K562 (cell line): Measurements from ENCODE around the gene OR2AT4. TPM values are rescaled to one million over a fixed set of nuclear protein-coding genes. Genes with fewer than 3 reads are reported as not detected.

ENCODE experiments used
- ATAC-seq: fragments of 200-7000 bp; cut with Tn5 transposase; 3 replicates; pipeline ENCODE4 v1.9.1; 2020; ENCODE audit warnings: moderate library complexity
- BruUV-seq: library from RNA; stranded (reverse); fragments of 400-500 nt; replicated peaks from 2 replicates; lab custom pipeline; 2021; lab: Mats Ljungman, UMichigan
- CTCF ChIA-PET: fragments of 300-600 bp; formaldehyde crosslinking; extraction: SDS; loops from one replicate; lab custom pipeline; 2021; ENCODE audit warnings: low intra/inter-chr PET ratio; lab: Yijun Ruan, JAX
- POLR2A ChIA-PET: fragments of 300-600, 350-650 bp; sonication (Branson Sonifier 250); formaldehyde crosslinking; extraction: SDS; loops from one replicate; lab custom pipeline; 2021; ENCODE audit warnings: antibody characterized with exemption, inconsistent platforms; lab: Yijun Ruan, JAX
- DNase-seq, 4 experiments: peaks; one replicate each; pipeline versions ENCODE4 v3.0.0 to v3.0.0-alpha.2; 2011 to 2018; ENCODE audit warnings: low spot score in 3 of 4, mixed read lengths in 3 of 4; ENCODE audit errors: extremely low read depth in 1 of 4
- FAIRE-seq: peaks from 2 replicates; lab custom pipeline; 2011; peaks lifted over from hg19 to GRCh38; lab: Jason Lieb, UNC
- H2AFZ ChIP-seq: 2 replicates; pipeline ENCODE4 v1.6.0; 2011; ENCODE audit warnings: low read depth, low read length, control low read depth, inconsistent platforms
- H3K27ac ChIP-seq: fragments of 200-600 bp; 3 replicates; pipeline ENCODE4 v1.8.0; 2011; ENCODE audit warnings: low read depth, mild to moderate bottlenecking, control low read depth, inconsistent platforms, low read length, moderate library complexity, mixed read lengths; ENCODE audit errors: extremely low read depth
- H3K27me3 ChIP-seq, 2 experiments: fragments of 300-600 bp in 1 of 2; 2 replicates in 1 of 2; 3 replicates in 1 of 2; pipeline versions ENCODE4 v1.6.0 to v1.8.0; 2011; ENCODE audit warnings: inconsistent platforms in 2 of 2, low read length in 2 of 2, mild to moderate bottlenecking in 1 of 2, mixed read lengths in 1 of 2, moderate library complexity in 1 of 2; ENCODE audit not compliant: control insufficient read depth in 2 of 2, insufficient read depth in 2 of 2
- H3K36me3 ChIP-seq: fragments of 300-600 bp; 3 replicates; pipeline ENCODE4 v1.8.0; 2011; ENCODE audit warnings: mild to moderate bottlenecking, low read length, inconsistent platforms; ENCODE audit not compliant: control insufficient read depth, insufficient read depth
- H3K4me1 ChIP-seq, 2 experiments: fragments of 200-600 bp in 1 of 2; replicated peaks in 1 of 2; 2 replicates in 1 of 2; 3 replicates in 1 of 2; pipeline versions ENCODE4 v1.5.1 to v1.8.0; 2011; ENCODE audit warnings: inconsistent platforms in 2 of 2, low read length in 2 of 2, mild to moderate bottlenecking in 1 of 2, mixed read lengths in 1 of 2, moderate library complexity in 1 of 2; ENCODE audit not compliant: control insufficient read depth in 2 of 2, insufficient read depth in 2 of 2
- H3K4me2 ChIP-seq: 2 replicates; pipeline ENCODE4 v1.6.1; 2011; ENCODE audit warnings: low read length, control low read depth, inconsistent platforms, mixed read lengths; ENCODE audit not compliant: insufficient read depth
- H3K4me3 ChIP-seq: fragments of 200-600 bp; sonication (generic), shearing (Covaris generic); 2 replicates; pipeline ENCODE4 v1.5.1; 2016; ENCODE audit warnings: control low read depth, inconsistent platforms
- H3K79me2 ChIP-seq: fragments of 200-600 bp; 3 replicates; pipeline ENCODE4 v1.8.0; 2011; ENCODE audit warnings: low read length, inconsistent platforms; ENCODE audit not compliant: control insufficient read depth, insufficient read depth
- H3K9ac ChIP-seq, 2 experiments: 2 replicates each; pipeline versions ENCODE4 v1.6.0 to v1.6.1; 2011; ENCODE audit warnings: low read depth in 2 of 2, low read length in 2 of 2, control low read depth in 1 of 2, inconsistent platforms in 1 of 2, mild to moderate bottlenecking in 1 of 2, mixed read lengths in 1 of 2; ENCODE audit not compliant: insufficient read depth in 1 of 2
- H3K9me1 ChIP-seq: one replicate; pipeline ENCODE4 v1.6.0; 2011; ENCODE audit warnings: inconsistent platforms, mild to moderate bottlenecking, low read length, moderate library complexity; ENCODE audit not compliant: control insufficient read depth, insufficient read depth
- H3K9me3 ChIP-seq: replicated peaks from 2 replicates; pipeline ENCODE4 v1.5.1; 2011; ENCODE audit warnings: low read depth, low read length, inconsistent platforms; ENCODE audit not compliant: control insufficient read depth, insufficient read depth
- H4K20me1 ChIP-seq: replicated peaks from 2 replicates; pipeline ENCODE4 v1.6.1; 2011; ENCODE audit warnings: low read length, inconsistent platforms, mixed read lengths; ENCODE audit not compliant: control insufficient read depth, insufficient read depth
- ATF3 ChIP-seq, 2 experiments: fragments of 450-650 bp in 1 of 2; sonication (generic) in 1 of 2; formaldehyde crosslinking in 1 of 2; IDR thresholded peaks in 1 of 2; conservative IDR thresholded peaks in 1 of 2; 2 replicates each; pipeline versions ENCODE4 v1.6.1 to v1.8.1; 2016 to 2023; ENCODE audit warnings: mild to moderate bottlenecking in 2 of 2, moderate library complexity in 2 of 2, inconsistent platforms in 1 of 2, missing genetic modification reagents in 1 of 2
- CBFA2T3 ChIP-seq: fragments of 450-650 bp; IDR thresholded peaks from 2 replicates; pipeline ENCODE4 v1.6.1; 2017
- EHMT2 ChIP-seq: fragments of 450-650 bp; IDR thresholded peaks from 2 replicates; pipeline ENCODE4 v1.6.1; 2018; ENCODE audit warnings: antibody characterized with exemption
- EP400 ChIP-seq: fragments of 450-650 bp; IDR thresholded peaks from 2 replicates; pipeline ENCODE4 v1.6.1; 2017; ENCODE audit warnings: antibody characterized with exemption, mild to moderate bottlenecking, moderate library complexity
- KDM5B ChIP-seq: fragments of 200-600 bp; sonication (generic); IDR thresholded peaks from 2 replicates; pipeline ENCODE4 v1.6.1; 2012; ENCODE audit warnings: low read depth, mild to moderate bottlenecking, moderate library complexity, low read length, control low read depth, inconsistent platforms; ENCODE audit not compliant: insufficient replicate concordance
- NR2F6 ChIP-seq: fragments of 450-650 bp; formaldehyde crosslinking; IDR thresholded peaks from 2 replicates; pipeline ENCODE4 v1.4.0; 2020; ENCODE audit warnings: mild to moderate bottlenecking
- TEAD2 ChIP-seq: fragments of 450-650 bp; IDR thresholded peaks from 2 replicates; pipeline ENCODE4 v1.6.1; 2016; ENCODE audit warnings: missing genetic modification characterization, control low read depth, missing compliant biosample characterization
- UBTF ChIP-seq, 2 experiments: IDR thresholded peaks; 2 replicates each; pipeline ENCODE4 v1.6.1; 2012; ENCODE audit warnings: improper control_type of control experiment in 2 of 2, low read depth in 2 of 2, low read length in 2 of 2, borderline replicate concordance in 1 of 2
- USF2 ChIP-seq: sonication (generic); formaldehyde crosslinking; IDR thresholded peaks from 2 replicates; pipeline ENCODE4 v1.5.0; 2020; ENCODE audit warnings: missing genetic modification reagents
- ZBTB17 ChIP-seq: fragments of 450-650 bp; formaldehyde crosslinking; IDR thresholded peaks from 2 replicates; pipeline ENCODE4 v1.4.0; 2020; ENCODE audit warnings: mild to moderate bottlenecking
- ZMIZ1 ChIP-seq, 2 experiments: fragments of 150-350 bp in 1 of 2; IDR thresholded peaks; 2 replicates each; pipeline ENCODE4 v1.6.1; 2012 to 2016; ENCODE audit warnings: low read depth in 2 of 2, low read length in 2 of 2, mild to moderate bottlenecking in 1 of 2, moderate library complexity in 1 of 2
- WGBS: fragments of 100-300 bp; shearing (Covaris generic); methylation state at CpG from one replicate; pipeline ENCODE4 v1.1.6; 2016; ENCODE audit warnings: low coverage, mixed read lengths; ENCODE audit not compliant: insufficient coverage; ENCODE audit errors: missing lambda C conversion rate; 5-methylcytosine and 5-hydroxymethylcytosine counted together
- in situ Hi-C: fragments of 300-500 bp; cut with MboI; formaldehyde crosslinking; loops from 4 replicates; pipeline ENCODE4 v1.15.0; 2018; ENCODE audit warnings: inconsistent platforms, mixed read lengths
- intact Hi-C: fragments of 100-400 bp; cut with micrococcal nuclease; formaldehyde crosslinking; loops from 2 replicates; pipeline ENCODE4 v1.14.2; 2022
- polyA plus RNA-seq, 8 experiments: library from polyadenylated mRNA; depleted of rRNA in 4 of 8; stranded (reverse) in 5 of 8; unstranded in 3 of 8; fragments of >200 nt; fragmentation: Nextera tagmentation in 2 of 8; fragmentation: Illumina TruSeq in 1 of 8; extraction: Ambion mirVana in 2 of 8; extraction: Trizol in 1 of 8; gene quantifications; 2 replicates each; pipeline versions ENCODE4 v1.2.1 to v1.2.3, GENCODE V29; 2011 to 2014; ENCODE audit warnings: inconsistent platforms in 1 of 8, missing spikeins in 1 of 8
- total RNA-seq, 7 experiments: library from RNA; depleted of rRNA in 6 of 7; stranded (reverse); fragments of >200 nt in 6 of 7; fragmentation: Illumina TruSeq in 2 of 7; extraction: Trizol in 2 of 7; gene quantifications; 2 replicates each; pipeline versions ENCODE4 v1.2.1 to v1.2.3, GENCODE V29; 2011 to 2021; ENCODE audit warnings: low replicate concordance in 1 of 7

The OR2AT4 gene
- total and polyA plus RNA-seq, 9 of the 15 experiments (the other 6 are each of a cell fraction or from before 2014, with no cell fraction given): 0.86 to 3.1 (median 2.0) TPM

- peak overlapping the region; percentile 33; the same call in 1 of the 3 replicates for H3K27ac ChIP-seq
- BruUV-seq: no TSS peak
- no peaks in the 10 kb centered on the region for H3K27me3 ChIP-seq
- H3K4me2 ChIP-seq: peak overlapping the region; percentile 11
- ChIA-PET POLR2A (interaction anchor here (0.6 to 1.0 kb wide), 3 partner anchors 10 to 197 kb away, joined by 3 to 5 read pairs (median 3); no protein-coding TSS in a partner anchor), CTCF (interaction anchor here (0.7 to 5.5 kb wide), 4 partner anchors 63 to 1688 kb away, joined by 3 to 39 read pairs (median 16); no protein-coding TSS in a partner anchor)
- peak; percentile 86 for ATAC-seq
- no peak overlapping the region for H3K4me3 ChIP-seq
- peak overlapping the region; percentile 65 for H2AFZ ChIP-seq
- H3K9me3 ChIP-seq: no peaks in the 10 kb centered on the region
- peak overlapping the region in 1 of 2 experiments; percentile 47; a peak in 1 of 4 replicates for H3K9ac ChIP-seq
- no peaks in the 10 kb centered on the region for H4K20me1 ChIP-seq
- in situ Hi-C loops: loop anchor here (5.0 to 10.0 kb wide), 2 partner anchors 62 to 121 kb away; no protein-coding TSS in a partner anchor
- H3K79me2 ChIP-seq: no peaks in the 10 kb centered on the region
- H3K9me1 ChIP-seq: no peaks in the 10 kb centered on the region
- peak; percentile 91 for FAIRE-seq
- intact Hi-C loops: loop anchor here (5.0 kb wide), 2 partner anchors 41 to 216 kb away; no protein-coding TSS in a partner anchor
- 30% methylated on average over 10 of the region's 10 CpGs for WGBS
- peaks cover 22 to 32% of the 10 kb centered on the region in 2 experiments for H3K4me1 ChIP-seq
- no peaks in the 10 kb centered on the region for H3K36me3 ChIP-seq
- peak; percentile 84 to 91 (median 88) for DNase-seq
- TF ChIP-seq ATF3 (IDR thresholded peaks at IDR 0.05) (peak; percentile 93), ATF3 (CRISPR knock-in tag; conservative IDR thresholded peaks at IDR 0.05) (no peak), USF2 (peak; percentile 68), UBTF (IDR thresholded peaks at IDR 0.05; ENCODE audit: borderline replicate concordance in 1 of 2, low read depth in 2 of 2, low read length in 2 of 2) (peak in 1 of 2 experiments; percentile 73; a peak in 1 of 4 replicates), CBFA2T3 (peak; percentile 45; the same call in 1 of the 2 replicates), ZMIZ1 (IDR thresholded peaks at IDR 0.05; ENCODE audit: low read depth in 2 of 2, low read length in 2 of 2) (no peak), EP400 (peak; percentile 69; the same call in 1 of the 2 replicates), EHMT2 (no peak), KDM5B (no peak), TEAD2 (tag) (no peak), ZBTB17 (0 out of 2 replicates have a peak, but pooled peaks have one; percentile 30), NR2F6 (no peak)
Observed at GRCh38 chr11:75142714-75143419, 46.2 kb upstream of the OR2AT4 start.
